Activated CD4-positive, alpha-beta T cell treated with anti-CD3 and anti-CD28 coated beads for 4 hours (primary cell): Measurements from ENCODE around the gene SELL.
"Not testable (repeated sequence)": the region's sequence is repeated elsewhere in the genome, so short reads cannot be mapped to it uniquely, and the experiment has no call there.

Experiments
- DNase-seq, 2 donors: peaks; one replicate each; pipeline ENCODE4 v3.0.0-alpha.2; 2020

Gene SELL

GRCh38 chr1:169701261-169702005 is 10.0 kb downstream of the SELL start:
- DNase-seq: no peak

- no peak for DNase-seq
Measured at GRCh38 chr1:169699707-169700106, 11.7 kb downstream of the SELL start.

GRCh38 chr1:169698976-169699375 is 12.4 kb downstream of the SELL start:
- DNase-seq: no peak

- no peak for DNase-seq
Measured at GRCh38 chr1:169697755-169698154, 13.7 kb downstream of the SELL start.

- DNase-seq: no peak
Measured at GRCh38 chr1:169696273-169697100, 14.9 kb downstream of the SELL start.

GRCh38 chr1:169694304-169695075 is 16.9 kb downstream of the SELL start:
- DNase-seq: no peak

GRCh38 chr1:169692756-169693460 is 18.5 kb downstream of the SELL start:
- peak in 1 of 2 donors; percentile 50 for DNase-seq

GRCh38 chr1:169690489-169690888 is 20.9 kb downstream of the SELL start:
- DNase-seq: no peak

GRCh38 chr1:169689395-169689794 is 22.0 kb downstream of the SELL start:
- DNase-seq: no peak

- DNase-seq: not testable (repeated sequence)
Measured at GRCh38 chr1:169688377-169688776, 23.0 kb downstream of the SELL start.

- no peak for DNase-seq
Measured at GRCh38 chr1:169683661-169684060, 27.8 kb downstream of the SELL start.

GRCh38 chr1:169683168-169683567 is 28.3 kb downstream of the SELL start:
- DNase-seq: peak in 1 of 2 donors; percentile 45

GRCh38 chr1:169682071-169682470 is 29.3 kb downstream of the SELL start:
- DNase-seq: no peak

GRCh38 chr1:169681140-169681539 is 30.3 kb downstream of the SELL start:
- DNase-seq: no peak

- peak; percentile 75 to 76 for DNase-seq
Measured at GRCh38 chr1:169680377-169681019, 30.9 kb downstream of the SELL start.

GRCh38 chr1:169679692-169680091 is 31.7 kb downstream of the SELL start:
- no peak for DNase-seq

- DNase-seq: no peak
Measured at GRCh38 chr1:169676001-169676400, 35.4 kb downstream of the SELL start.

- DNase-seq: no peak
Measured at GRCh38 chr1:169670836-169671235, 40.6 kb downstream of the SELL start.

GRCh38 chr1:169670244-169670643 is 41.2 kb downstream of the SELL start:
- DNase-seq: not testable (repeated sequence)

GRCh38 chr1:169667699-169668596 is 43.5 kb downstream of the SELL start:
- not testable (repeated sequence) for DNase-seq

GRCh38 chr1:169667227-169667639 is 44.2 kb downstream of the SELL start:
- not testable (repeated sequence) for DNase-seq
